ENCODE measurements around the gene MRPL21. TPM values are rescaled to one million over a fixed set of nuclear protein-coding genes. Genes with fewer than 3 reads are reported as not detected.
"Not testable (repeated sequence)": the region's sequence is repeated elsewhere in the genome, so short reads cannot be mapped to it uniquely, and the experiment has no call there.

MRPL21 gene
- total and polyA plus RNA-seq, 8 donors, result 17.9 to 42.1 (median 25.4) TPM

DNA sequence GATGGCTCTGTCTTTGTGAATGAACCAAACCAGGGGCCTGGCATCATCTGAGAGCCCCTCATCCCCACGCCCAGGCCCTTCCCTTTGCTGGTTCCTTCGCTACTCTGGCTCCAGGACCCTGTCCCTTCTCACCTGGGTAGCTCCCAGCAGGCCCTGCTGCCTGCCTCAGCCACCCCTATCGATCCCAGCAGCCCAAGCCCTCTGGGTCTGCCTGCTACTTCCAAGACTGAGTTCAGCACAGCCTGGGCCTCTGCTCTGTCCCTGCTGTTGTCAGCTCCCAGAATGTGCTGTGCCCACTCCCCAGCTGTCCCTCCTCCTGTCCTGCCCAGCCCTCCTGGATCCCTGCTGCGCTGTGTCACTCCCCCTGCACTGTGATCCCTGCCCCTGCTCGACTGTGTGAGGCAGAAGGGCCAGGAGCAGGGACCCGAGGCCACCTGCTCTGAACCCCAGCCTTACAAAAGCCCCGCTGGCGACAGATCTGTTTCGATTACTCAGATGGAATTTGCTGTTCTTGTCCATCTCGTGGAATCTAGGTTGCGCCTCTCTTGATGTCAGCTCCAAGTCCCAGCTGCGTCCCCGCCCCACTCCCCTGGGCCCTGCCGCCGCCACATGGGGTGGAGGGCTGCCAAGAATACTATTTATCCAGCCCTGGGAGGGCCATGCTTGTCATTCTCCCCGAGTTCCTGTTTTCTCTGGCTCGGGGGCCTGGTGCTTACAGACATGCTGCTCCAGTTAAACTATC lies 13.0 kb downstream of the MRPL21 start:
- H3K27me3 ChIP-seq, result no peaks in the 10 kb centered on the region
- H3K4me3 ChIP-seq, result no peak overlapping the region
- no peaks in the 10 kb centered on the region for H3K9me3 ChIP-seq
- no peak for FAIRE-seq
- ATAC-seq, result peak; percentile 76 to 91 (median 84)
- DNase-seq, result peak in 4 of 6 donors; percentile 26 to 65 (median 52)
- H3K27ac ChIP-seq, result peak overlapping the region; percentile 17 to 54 (median 30)
- H3K36me3 ChIP-seq, result peaks cover 0 to 22% (median 18%) of the 10 kb centered on the region in 3 donors
- TF ChIP-seq, protein P1, sequence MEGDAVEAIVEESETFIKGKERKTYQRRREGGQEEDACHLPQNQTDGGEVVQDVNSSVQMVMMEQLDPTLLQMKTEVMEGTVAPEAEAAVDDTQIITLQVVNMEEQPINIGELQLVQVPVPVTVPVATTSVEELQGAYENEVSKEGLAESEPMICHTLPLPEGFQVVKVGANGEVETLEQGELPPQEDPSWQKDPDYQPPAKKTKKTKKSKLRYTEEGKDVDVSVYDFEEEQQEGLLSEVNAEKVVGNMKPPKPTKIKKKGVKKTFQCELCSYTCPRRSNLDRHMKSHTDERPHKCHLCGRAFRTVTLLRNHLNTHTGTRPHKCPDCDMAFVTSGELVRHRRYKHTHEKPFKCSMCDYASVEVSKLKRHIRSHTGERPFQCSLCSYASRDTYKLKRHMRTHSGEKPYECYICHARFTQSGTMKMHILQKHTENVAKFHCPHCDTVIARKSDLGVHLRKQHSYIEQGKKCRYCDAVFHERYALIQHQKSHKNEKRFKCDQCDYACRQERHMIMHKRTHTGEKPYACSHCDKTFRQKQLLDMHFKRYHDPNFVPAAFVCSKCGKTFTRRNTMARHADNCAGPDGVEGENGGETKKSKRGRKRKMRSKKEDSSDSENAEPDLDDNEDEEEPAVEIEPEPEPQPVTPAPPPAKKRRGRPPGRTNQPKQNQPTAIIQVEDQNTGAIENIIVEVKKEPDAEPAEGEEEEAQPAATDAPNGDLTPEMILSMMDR (IDR thresholded peaks at IDR 0.05), result no peak
- intact Hi-C loops (cut with DNase I), result no loop called here
- no peaks in the 10 kb centered on the region for H3K4me1 ChIP-seq
- WGBS, 2 donors, result 65 to 70% methylated on average over 17 of the region's 17 CpGs

DNA sequence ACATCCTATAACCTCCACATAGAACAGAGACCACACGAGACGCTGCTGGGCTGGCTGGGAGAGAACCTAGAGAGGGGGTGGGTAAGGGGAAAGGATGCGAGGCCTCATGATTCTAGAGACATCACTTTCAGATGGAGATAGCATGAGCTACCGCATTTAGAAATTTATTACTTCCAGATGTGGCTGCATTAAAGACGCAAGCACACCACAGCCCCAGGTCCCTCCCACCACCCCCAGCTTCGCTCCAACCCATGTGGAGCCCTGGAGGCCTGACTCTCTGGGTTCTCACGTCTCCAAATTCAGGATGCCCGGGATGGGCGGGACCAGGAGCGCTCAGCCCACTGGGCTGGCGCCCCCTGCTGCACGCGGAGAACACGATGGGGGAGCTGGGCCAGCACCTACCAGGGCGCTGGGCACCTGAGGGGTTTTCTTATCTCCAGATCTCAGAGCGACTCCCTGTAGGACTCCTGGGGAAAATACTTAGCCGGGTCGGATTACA lies 13.6 kb downstream of the MRPL21 start:
- FAIRE-seq (no peak), ATAC-seq (peak in 3 of 4 donors; percentile 53 to 66 (median 55)), DNase-seq (no peak)
- Histone ChIP-seq H3K4me1 (no peaks in the 10 kb centered on the region), H3K4me3 (no peak overlapping the region), H3K9me3 (no peaks in the 10 kb centered on the region), H3K36me3 (peaks cover 0 to 16% (median 15%) of the 10 kb centered on the region in 3 donors), H3K27ac (peak overlapping the region in 1 of 4 donors; percentile 17), H3K27me3 (no peaks in the 10 kb centered on the region)
- intact Hi-C loops (cut with DNase I), result no loop called here
- TF ChIP-seq, protein P1 (IDR thresholded peaks at IDR 0.05), result no peak
- 69 to 75% methylated on average over 18 of the region's 18 CpGs for WGBS, 2 donors

DNA sequence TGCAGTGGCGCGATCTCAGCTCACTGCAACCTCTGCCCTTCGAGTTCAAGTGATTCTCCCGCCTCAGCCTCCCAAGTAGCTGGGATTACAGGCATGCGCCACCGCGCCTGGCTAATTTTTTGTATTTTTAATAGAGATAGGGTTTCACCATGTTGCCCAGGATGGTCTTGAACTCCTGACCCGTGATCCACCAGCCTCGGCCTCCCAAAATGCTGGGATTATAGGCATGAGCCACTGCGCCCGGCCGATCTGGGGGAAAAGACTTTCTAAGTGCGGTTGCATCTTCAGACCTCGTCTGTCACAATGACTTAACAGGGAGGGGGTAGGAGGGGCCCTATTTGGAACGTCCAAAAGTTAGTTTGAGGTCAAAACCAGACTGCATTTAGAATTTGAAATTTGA lies 18.8 kb downstream of the MRPL21 start:
- ATAC-seq; FAIRE-seq; intact Hi-C loops (cut with DNase I): not testable (repeated sequence)

DNA sequence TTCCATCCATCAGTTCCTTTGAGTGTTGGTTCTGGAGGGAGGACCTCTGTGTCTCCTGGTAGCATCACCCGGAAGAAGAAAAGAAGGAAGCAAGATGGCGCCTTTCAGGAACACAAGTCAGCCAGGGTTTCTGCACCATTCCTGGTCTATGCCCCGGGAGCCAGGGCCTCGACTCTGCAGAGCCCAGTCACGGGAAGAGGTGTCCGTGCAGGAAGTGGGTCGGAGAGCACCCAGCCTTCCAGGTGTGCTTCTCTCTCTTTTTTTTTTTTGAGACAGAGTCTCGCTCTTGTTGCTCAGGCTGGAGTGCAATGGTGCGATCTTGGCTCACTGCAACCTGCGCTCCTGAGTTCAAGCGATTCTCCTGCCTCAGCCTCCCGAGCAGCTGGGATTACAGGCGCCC lies 21.2 kb downstream of the MRPL21 start:
- TF ChIP-seq, protein P1 (IDR thresholded peaks at IDR 0.05), result no peak
- H3K9me3 ChIP-seq, result no peaks in the 10 kb centered on the region
- no peak overlapping the region for H3K4me3 ChIP-seq
- ATAC-seq (no peak), DNase-seq (no peak), FAIRE-seq (no peak)
- intact Hi-C loops (cut with DNase I), result no loop called here
- H3K4me1 ChIP-seq, result no peaks in the 10 kb centered on the region
- H3K27ac ChIP-seq, result no peak overlapping the region
- 86 to 92% methylated on average over 13 of the region's 13 CpGs for WGBS, 2 donors
- no peaks in the 10 kb centered on the region for H3K36me3 ChIP-seq
- H3K27me3 ChIP-seq, result no peaks in the 10 kb centered on the region

More for the DNA sequence above, 18.8 kb downstream of the MRPL21 start:
- H3K9me3 ChIP-seq, H3K36me3 ChIP-seq, H3K27me3 ChIP-seq, H3K27ac ChIP-seq, H3K4me1 ChIP-seq, DNase-seq, H3K4me3 ChIP-seq: not testable (repeated sequence)
- WGBS, 2 donors, result 91 to 96% methylated on average over 15 of the region's 15 CpGs

GRCh38 chr11:68881320-68881719 lies 22.3 kb downstream of the MRPL21 start:
- H3K27me3 ChIP-seq, result no peaks in the 10 kb centered on the region
- no peak for ATAC-seq
- 90 to 93% methylated on average over 2 of the region's 2 CpGs for WGBS, 2 donors
- H3K36me3 ChIP-seq, result no peaks in the 10 kb centered on the region
- FAIRE-seq, result no peak
- no peaks in the 10 kb centered on the region for H3K4me1 ChIP-seq
- H3K4me3 ChIP-seq, result no peak overlapping the region
- DNase-seq, result no peak
- H3K9me3 ChIP-seq, result no peaks in the 10 kb centered on the region
- H3K27ac ChIP-seq, result no peak overlapping the region
- TF ChIP-seq, protein P1 (IDR thresholded peaks at IDR 0.05), result no peak
- intact Hi-C loops (cut with DNase I), result no loop called here
